CD4-positive, alpha-beta T cell treated with Interleukin-12 subunit alpha and Interleukin-12 subunit beta, for 1 hour (primary cell): ENCODE data around the gene PITPNM2.

Source experiments
- DNase-seq: peaks from one replicate; pipeline ENCODE4 v3.0.0-alpha.2; 2020

PITPNM2 gene

GRCh38 chr12:123150744-123151456, at the start of gene PITPNM2:
PITPNM2 (minus strand) TSS chr12:123151090; CDS start chr12:123034590, 116,500 bp downstream.
- peak; percentile 67 for DNase-seq

- peak; percentile 0 for DNase-seq
Observed at GRCh38 chr12:123200414-123200813, 49.5 kb upstream of the PITPNM2 start.

- no peak for DNase-seq
Observed at GRCh38 chr12:123199936-123200335, 49.0 kb upstream of the PITPNM2 start.

GRCh38 chr12:123187637-123188036, 36.7 kb upstream of the PITPNM2 start:
- no peak for DNase-seq

- DNase-seq: no peak
Observed at GRCh38 chr12:123180171-123180570, 29.3 kb upstream of the PITPNM2 start.

- no peak for DNase-seq
Observed at GRCh38 chr12:123171967-123172366, 21.1 kb upstream of the PITPNM2 start.

GRCh38 chr12:123167329-123167728, 16.4 kb upstream of the PITPNM2 start:
- DNase-seq: no peak

- no peak for DNase-seq
Observed at GRCh38 chr12:123165537-123165936, 14.6 kb upstream of the PITPNM2 start.

- no peak for DNase-seq
Observed at GRCh38 chr12:123164710-123165261, 13.9 kb upstream of the PITPNM2 start.

GRCh38 chr12:123164222-123164621, 13.3 kb upstream of the PITPNM2 start:
- no peak for DNase-seq

GRCh38 chr12:123163227-123163626, 12.3 kb upstream of the PITPNM2 start:
- DNase-seq: no peak

GRCh38 chr12:123160801-123161487, 10.1 kb upstream of the PITPNM2 start:
- DNase-seq: no peak

- no peak for DNase-seq
Observed at GRCh38 chr12:123153906-123154305, 3.0 kb upstream of the PITPNM2 start.

GRCh38 chr12:123152833-123153232, 1.9 kb upstream of the PITPNM2 start:
- DNase-seq: peak; percentile 13

- no peak for DNase-seq
Observed at GRCh38 chr12:123151457-123152454, 866 bp upstream of the PITPNM2 start.

- peak; percentile 11 for DNase-seq
Observed at GRCh38 chr12:123150275-123150743, 581 bp downstream of the PITPNM2 start.

- no peak for DNase-seq
Observed at GRCh38 chr12:123149501-123150274, 1.2 kb downstream of the PITPNM2 start.

- no peak for DNase-seq
Observed at GRCh38 chr12:123149088-123149487, 1.8 kb downstream of the PITPNM2 start.

GRCh38 chr12:123148655-123149054, 2.2 kb downstream of the PITPNM2 start:
- DNase-seq: no peak

GRCh38 chr12:123148223-123148622, 2.7 kb downstream of the PITPNM2 start:
- no peak for DNase-seq

GRCh38 chr12:123145211-123145610, 5.7 kb downstream of the PITPNM2 start:
- no peak for DNase-seq
